DMS 273 (cell line): ENCODE results near the gene ERP44.
A peak's percentile ranks its signal among the peaks of the same experiment; 100 is the strongest.
"Not testable (repeated sequence)": the region's sequence is repeated elsewhere in the genome, so short reads cannot be mapped to it uniquely, and the experiment has no call there.

ENCODE experiments used
- DNase-seq: peaks from one replicate; lab custom pipeline; 2025; ENCODE audit not compliant: unreplicated experiment; lab: John Stamatoyannopoulos, UW

ERP44 gene

GRCh38 chr9:100101608-100102007 is 2.8 kb upstream of the ERP44 start:
- DNase-seq: peak; percentile 21

- DNase-seq: peak; percentile 6
Measured at GRCh38 chr9:100100146-100100667, 1.4 kb upstream of the ERP44 start.

DNA sequence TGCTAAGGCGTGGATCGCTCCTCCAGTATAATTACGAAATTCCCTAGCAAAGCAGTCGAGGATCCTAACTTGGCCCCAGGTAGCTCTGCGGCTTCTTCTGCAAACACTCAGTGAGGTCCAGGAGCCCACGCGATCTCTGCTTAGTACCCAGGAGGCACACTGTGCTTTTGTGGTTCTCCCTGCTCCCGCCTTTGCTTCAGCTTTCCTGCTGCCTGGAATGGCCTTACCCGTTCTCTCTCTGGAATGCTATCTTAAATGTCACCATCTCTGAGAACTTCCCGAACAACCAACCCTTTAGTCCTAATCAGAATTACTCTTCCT is 882 bp upstream of the ERP44 start:
- DNase-seq: peak; percentile 72

DNA sequence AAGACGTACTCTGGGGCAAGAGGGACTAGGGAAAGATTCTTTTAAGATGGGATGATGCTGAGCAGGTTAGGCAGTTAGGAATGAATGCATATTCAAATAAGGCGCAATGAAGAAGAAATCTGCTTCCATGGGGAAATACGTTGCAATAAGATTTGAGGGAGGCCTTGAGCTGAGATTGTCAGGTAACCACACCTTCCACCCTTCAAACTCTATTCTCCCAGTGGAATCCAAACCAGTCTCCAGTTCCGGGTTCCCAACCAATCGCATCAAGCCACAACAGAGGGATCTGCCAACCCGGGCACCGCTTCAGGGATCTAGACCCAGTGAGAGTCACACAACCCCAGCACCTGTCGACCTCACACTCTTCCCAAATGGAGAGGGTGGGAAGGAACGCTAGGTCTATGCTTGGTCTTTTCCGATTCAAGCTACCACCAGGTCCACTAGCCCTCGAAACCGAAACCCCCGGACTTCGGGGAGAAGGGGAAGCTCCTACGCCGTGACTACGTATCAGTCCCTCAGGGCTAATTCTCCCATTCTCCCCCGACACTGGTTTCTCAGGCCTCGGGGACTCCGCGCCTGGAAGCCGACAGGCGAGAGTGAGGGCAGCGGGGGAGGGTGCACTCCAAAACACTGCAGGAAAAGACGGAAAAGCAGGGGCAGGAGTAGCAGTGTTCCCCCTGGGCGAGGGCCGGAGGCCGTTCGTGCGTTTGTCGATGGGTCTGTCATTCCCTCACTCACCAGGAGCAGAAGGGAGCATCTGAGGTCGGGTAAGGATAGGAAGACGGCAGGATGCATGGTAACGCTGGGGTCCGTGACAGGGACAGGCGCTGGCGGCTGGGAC is 534 bp downstream of the ERP44 start:
- peak; percentile 83 for DNase-seq

- DNase-seq: no peak
Measured at GRCh38 chr9:100096378-100096916, 2.4 kb downstream of the ERP44 start.

- not testable (repeated sequence) for DNase-seq
Measured at GRCh38 chr9:100094411-100094810, 4.4 kb downstream of the ERP44 start.

DNA sequence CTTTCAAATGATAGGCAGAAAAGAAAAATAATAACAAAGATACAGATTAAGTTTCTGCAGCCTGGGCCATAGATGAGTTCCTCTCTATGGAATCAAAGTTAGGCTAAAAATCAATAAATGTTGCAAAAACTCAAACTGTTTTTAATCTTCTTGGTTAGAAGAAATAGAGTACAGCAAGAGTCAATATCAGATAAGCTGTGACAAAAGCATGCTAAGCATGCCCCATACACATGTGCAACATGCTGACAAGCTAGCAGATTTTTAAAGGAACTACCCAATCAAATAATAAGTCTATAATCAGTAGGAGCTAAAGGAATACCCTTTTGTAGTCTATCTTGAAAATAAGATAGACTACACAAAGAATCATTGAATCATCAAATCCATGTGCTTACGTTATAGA is 6.7 kb downstream of the ERP44 start:
- DNase-seq: no peak

- no peak for DNase-seq
Measured at GRCh38 chr9:100091650-100092049, 7.2 kb downstream of the ERP44 start.

DNA sequence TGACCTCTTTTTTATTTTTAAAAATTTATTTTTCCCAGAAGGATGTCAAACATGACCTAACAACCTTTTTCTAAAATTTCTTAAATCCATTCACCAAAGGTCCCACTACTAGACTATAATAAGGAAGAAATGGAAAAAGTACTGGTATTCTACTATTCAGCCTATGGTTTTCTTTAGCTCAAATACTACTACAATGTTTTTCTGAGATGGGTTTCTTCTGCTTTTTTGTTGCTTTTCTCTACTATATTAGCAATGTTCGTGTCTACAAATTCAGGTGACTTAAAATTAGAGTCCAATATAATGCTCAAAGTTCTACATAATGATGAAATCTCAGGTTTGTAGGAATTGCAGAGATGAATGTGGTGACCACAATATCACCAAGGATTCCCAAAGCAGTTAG is 7.9 kb downstream of the ERP44 start:
- no peak for DNase-seq

- DNase-seq: no peak
Measured at GRCh38 chr9:100088202-100088601, 10.6 kb downstream of the ERP44 start.

GRCh38 chr9:100087218-100087617 is 11.6 kb downstream of the ERP44 start:
- peak; percentile 9 for DNase-seq

DNA sequence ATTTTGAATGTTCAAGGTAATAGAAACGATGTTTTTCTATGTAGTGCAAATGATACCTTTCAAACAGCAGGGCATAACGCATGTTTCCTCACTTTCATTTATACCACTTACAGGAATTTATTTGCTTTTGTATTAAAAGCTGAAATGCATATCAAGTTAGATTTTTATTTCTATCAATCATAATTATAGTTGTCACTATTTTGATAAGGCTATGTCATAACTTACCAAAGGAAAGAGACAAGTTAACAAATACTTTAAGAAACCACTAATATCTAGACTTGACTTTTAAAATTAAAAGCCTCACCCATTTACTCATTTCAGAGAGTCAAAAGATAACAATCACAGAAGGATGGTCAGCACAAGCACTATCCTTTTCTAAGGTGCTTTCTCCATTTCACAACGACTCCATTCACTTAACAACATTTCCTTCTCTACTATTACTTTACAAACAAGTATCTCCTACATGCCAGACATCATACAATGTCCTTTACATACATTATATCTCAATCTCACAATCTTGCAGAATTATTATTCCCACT is 12.6 kb downstream of the ERP44 start:
- no peak for DNase-seq

DNA sequence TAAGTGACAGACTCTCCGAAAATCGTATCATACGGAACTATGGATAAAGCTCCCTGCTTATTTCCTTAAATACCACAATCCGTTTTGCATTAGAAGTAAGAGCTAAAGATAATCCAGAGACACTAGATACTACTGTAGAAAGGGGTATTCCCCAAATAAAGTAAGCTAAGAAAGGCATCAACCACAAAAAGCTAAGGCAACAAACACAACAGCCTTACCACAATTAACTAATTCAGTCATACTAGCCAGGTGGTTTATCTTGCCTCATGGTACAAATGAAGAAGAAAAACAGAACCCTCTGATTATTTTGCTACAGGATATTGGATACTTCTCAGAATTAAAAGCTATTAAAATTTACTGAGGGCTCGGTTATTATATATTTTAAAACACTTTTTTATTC is 14.1 kb downstream of the ERP44 start:
- peak; percentile 43 for DNase-seq

GRCh38 chr9:100084128-100084453 is 14.7 kb downstream of the ERP44 start:
- peak; percentile 67 for DNase-seq

GRCh38 chr9:100083448-100084127 is 15.2 kb downstream of the ERP44 start:
- peak; percentile 81 for DNase-seq

- no peak for DNase-seq
Measured at GRCh38 chr9:100082782-100083181, 16.0 kb downstream of the ERP44 start.

DNA sequence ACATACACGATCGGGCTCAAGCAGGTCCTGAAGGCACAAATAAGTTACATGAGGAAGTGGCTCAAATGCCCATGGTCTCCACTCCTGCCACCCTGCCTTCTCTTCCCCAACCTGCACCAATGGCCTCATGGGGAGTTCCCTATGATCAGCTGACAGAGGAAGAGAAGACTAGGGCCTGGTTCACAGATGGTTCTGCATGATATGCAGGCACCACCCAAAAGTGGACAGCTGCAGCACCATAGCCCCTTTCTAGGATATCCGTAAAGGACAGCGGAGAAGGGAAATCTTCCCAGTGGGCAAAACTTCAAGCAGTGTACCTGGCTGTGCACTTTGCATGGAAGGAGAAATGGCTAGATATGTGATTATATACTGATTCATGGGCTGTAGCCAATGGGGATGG is 22.5 kb downstream of the ERP44 start:
- DNase-seq: not testable (repeated sequence)

DNA sequence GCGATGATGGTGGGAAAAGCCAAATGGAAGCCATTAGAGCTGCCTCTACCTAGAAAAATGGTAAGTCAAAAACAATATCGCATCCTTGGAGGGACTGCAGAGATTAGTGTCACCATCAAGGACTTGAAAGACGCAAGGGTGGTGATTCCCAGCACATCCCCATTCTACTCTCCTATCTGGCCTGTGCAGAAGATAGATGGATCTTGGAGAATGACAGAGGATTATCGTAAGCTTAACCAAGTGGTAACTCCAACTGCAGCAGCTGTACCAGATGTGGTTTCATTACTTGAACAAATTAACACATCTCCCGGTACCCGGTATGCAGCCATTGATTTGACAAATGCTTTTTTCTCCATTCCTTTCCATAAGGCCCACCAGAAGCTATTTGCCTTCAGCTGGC is 23.8 kb downstream of the ERP44 start:
- DNase-seq: no peak

GRCh38 chr9:100074093-100074492 is 24.7 kb downstream of the ERP44 start:
- no peak for DNase-seq

- no peak for DNase-seq
Measured at GRCh38 chr9:100072805-100073204, 26.0 kb downstream of the ERP44 start.

- DNase-seq: no peak
Measured at GRCh38 chr9:100071271-100071670, 27.5 kb downstream of the ERP44 start.
